Esophagus muscularis mucosa (tissue), 4 donors: ENCODE data around the gene UGT1A7. TPM values are rescaled to one million over a fixed set of nuclear protein-coding genes. Genes with fewer than 3 reads are reported as not detected.
"Not testable (repeated sequence)": the region's sequence is repeated elsewhere in the genome, so short reads cannot be mapped to it uniquely, and the experiment has no call there.

ENCODE experiments used
- DNase-seq: peaks from one replicate; pipeline ENCODE4 v3.0.0-alpha.2; 2017; ENCODE audit errors: extremely low spot score
- H3K27ac ChIP-seq, 4 donors: fragments of 200-600 bp; sonication (generic); replicated peaks in 1 of 4; 1 replicate in 3 of 4; 2 replicates in 1 of 4; pipeline ENCODE4 v1.5.1; 2016 to 2019; ENCODE audit warnings: mild to moderate bottlenecking in 1 of 4
- H3K27me3 ChIP-seq, 4 donors: fragments of 200-600 bp; sonication (generic); one replicate each; pipeline versions ENCODE4 v1.5.1 to v1.6.0; 2016 to 2019
- H3K36me3 ChIP-seq, 4 donors: fragments of 200-600 bp; sonication (generic); one replicate each; pipeline ENCODE4 v1.5.1; 2016 to 2019
- H3K4me1 ChIP-seq, 4 donors: fragments of 200-600 bp; sonication (generic); one replicate each; pipeline ENCODE4 v1.5.1; 2016 to 2019
- H3K4me3 ChIP-seq, 4 donors: fragments of 200-600 bp; sonication (generic); 1 replicate in 2 of 4; 2 replicates in 2 of 4; pipeline ENCODE4 v1.5.1; 2016 to 2019; ENCODE audit warnings: mild to moderate bottlenecking in 4 of 4, moderate library complexity in 1 of 4
- H3K9me3 ChIP-seq, 4 donors: fragments of 200-600 bp; sonication (generic); 1 replicate in 3 of 4; 2 replicates in 1 of 4; pipeline ENCODE4 v1.5.1; 2016 to 2019
- CTCF ChIP-seq, 3 experiments: fragments of 200-600 bp in 2 of 3; fragments of 450-650 bp in 1 of 3; sonication (generic) in 2 of 3; IDR thresholded peaks; one replicate each; pipeline ENCODE4 v1.5.1; 2017 to 2019; ENCODE audit warnings: antibody characterized with exemption in 3 of 3, mild to moderate bottlenecking in 2 of 3, moderate library complexity in 1 of 3
- EP300 ChIP-seq: sonication (generic); formaldehyde crosslinking; IDR thresholded peaks from one replicate; pipeline ENCODE4 v1.6.1; 2017; ENCODE audit warnings: antibody characterized with exemption
- POLR2A ChIP-seq: fragments of 450-650 bp; IDR thresholded peaks from one replicate; pipeline ENCODE4 v1.6.1; 2017; ENCODE audit warnings: antibody characterized with exemption, moderate library complexity, mild to moderate bottlenecking, low read depth
- POLR2AphosphoS5 ChIP-seq, 2 donors: sonication (generic); formaldehyde crosslinking; IDR thresholded peaks; one replicate each; pipeline ENCODE4 v1.6.1; 2017; ENCODE audit warnings: antibody characterized with exemption in 2 of 2
- WGBS: methylation state at CpG from one replicate; pipeline ENCODE4 v1.1.5; 2018; 5-methylcytosine and 5-hydroxymethylcytosine counted together
- intact Hi-C: fragments of 100-400 bp; cut with DNase I; formaldehyde crosslinking; loops from one replicate; pipeline ENCODE4 v1.15.1; 2023
- total RNA-seq, 4 donors: library from RNA; depleted of rRNA; stranded (reverse); fragments of >200 nt; gene quantifications; one replicate each; pipeline versions ENCODE4 v1.1.0 to v1.2.1, GENCODE V29; 2016

Gene UGT1A7
- total RNA-seq, 4 donors from 2014 or later = 0.42 TPM; not detected in 3

- H3K4me3 ChIP-seq = no peak overlapping the region
- intact Hi-C loops = no loop called here
- no peak for DNase-seq
- no peak for TF ChIP-seq POLR2A
- H3K27ac ChIP-seq = no peak overlapping the region
- H3K4me1 ChIP-seq = no peaks in the 10 kb centered on the region
- no peaks in the 10 kb centered on the region for H3K9me3 ChIP-seq
- 86% methylated on average over 8 of the region's 8 CpGs for WGBS
- H3K27me3 ChIP-seq = no peaks in the 10 kb centered on the region
- H3K36me3 ChIP-seq = no peaks in the 10 kb centered on the region
Measured at GRCh38 chr2:233699424-233700027, 17.8 kb downstream of the UGT1A7 start.

GRCh38 chr2:233700028-233700635 is 18.4 kb downstream of the UGT1A7 start:
- no peak for DNase-seq
- no peaks in the 10 kb centered on the region for H3K36me3 ChIP-seq
- H3K4me1 ChIP-seq = no peaks in the 10 kb centered on the region
- no peak overlapping the region for H3K4me3 ChIP-seq
- no peak overlapping the region for H3K27ac ChIP-seq
- TF ChIP-seq CTCF (IDR thresholded peaks at IDR 0.05) = no peak
- no peak for TF ChIP-seq POLR2AphosphoS5 (IDR thresholded peaks at IDR 0.05)
- no peak for TF ChIP-seq POLR2A
- TF ChIP-seq EP300 = no peak
- intact Hi-C loops = no loop called here
- no peaks in the 10 kb centered on the region for H3K9me3 ChIP-seq
- no peaks in the 10 kb centered on the region for H3K27me3 ChIP-seq
- 54% methylated on average over 1 of the region's 1 CpG for WGBS

DNA sequence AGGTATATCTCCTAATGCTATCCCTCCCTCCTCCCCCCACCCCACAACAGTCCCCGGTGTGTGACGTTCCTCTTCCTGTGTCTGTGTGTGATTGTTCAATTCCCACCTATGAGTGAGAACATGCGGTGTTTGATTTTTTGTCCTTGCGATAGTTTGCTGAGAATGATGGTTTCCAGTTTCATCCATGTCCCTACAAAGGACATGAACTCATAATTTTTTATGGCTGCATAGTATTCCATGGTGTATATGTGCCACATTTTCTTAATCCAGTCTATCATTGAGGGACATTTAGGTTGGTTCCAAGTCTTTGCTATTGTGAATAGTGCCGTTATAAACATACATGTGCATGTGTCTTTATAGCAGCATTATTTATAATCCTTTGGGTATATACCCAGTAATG is 19.1 kb downstream of the UGT1A7 start:
- H3K9me3 ChIP-seq, intact Hi-C loops, H3K4me1 ChIP-seq, H3K36me3 ChIP-seq, H3K27ac ChIP-seq, DNase-seq, H3K27me3 ChIP-seq, H3K4me3 ChIP-seq: not testable (repeated sequence)
- WGBS = 89% methylated on average over 5 of the region's 5 CpGs

GRCh38 chr2:233702238-233702637 is 20.5 kb downstream of the UGT1A7 start:
- Histone ChIP-seq H3K9me3 (no peaks in the 10 kb centered on the region), H3K27me3 (peaks cover 0 to 5% (median 0%) of the 10 kb centered on the region in 4 donors), H3K27ac (no peak overlapping the region), H3K36me3 (no peaks in the 10 kb centered on the region), H3K4me3 (no peak overlapping the region), H3K4me1 (no peaks in the 10 kb centered on the region)
- no peak for DNase-seq
- TF ChIP-seq POLR2AphosphoS5 (IDR thresholded peaks at IDR 0.05) = no peak
- TF ChIP-seq CTCF (IDR thresholded peaks at IDR 0.05) = no peak
- no peak for TF ChIP-seq EP300
- TF ChIP-seq POLR2A = no peak
- WGBS = 53% methylated on average over 3 of the region's 3 CpGs
- intact Hi-C loops = no loop called here

DNA sequence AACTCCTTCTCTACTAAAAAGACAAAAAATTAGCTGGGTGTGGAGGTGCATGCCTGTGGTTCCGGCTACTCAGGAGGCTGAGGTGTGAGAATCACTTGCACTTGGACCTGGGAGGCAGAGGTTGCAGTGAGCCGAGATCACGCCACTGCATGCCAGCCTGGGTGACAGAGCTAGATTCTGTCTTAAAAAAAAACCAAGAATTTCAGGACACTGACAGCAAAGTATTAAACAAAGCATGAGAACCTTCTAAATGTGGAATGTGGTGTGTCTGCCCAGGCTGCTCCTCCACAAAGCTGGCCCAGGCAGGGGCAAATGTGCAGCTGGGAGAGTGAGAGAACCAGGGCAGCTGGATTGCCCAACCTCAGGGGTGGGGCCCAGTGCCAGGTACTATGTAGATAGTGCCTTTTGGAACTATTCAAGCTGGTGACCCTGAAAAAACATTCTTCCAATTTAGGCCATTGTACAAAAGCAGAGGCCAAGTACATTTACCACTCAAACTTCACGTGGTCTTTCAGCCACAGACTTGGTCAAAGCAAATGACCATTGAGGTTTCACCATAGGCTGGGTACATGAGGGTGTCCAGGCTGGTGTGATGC is 24.3 kb downstream of the UGT1A7 start:
- WGBS = 60% methylated on average over 4 of the region's 4 CpGs
- H3K4me1 ChIP-seq = no peaks in the 10 kb centered on the region
- no peaks in the 10 kb centered on the region for H3K9me3 ChIP-seq
- peaks cover 0 to 6% (median 0%) of the 10 kb centered on the region in 4 donors for H3K27me3 ChIP-seq
- H3K4me3 ChIP-seq = no peak overlapping the region
- H3K27ac ChIP-seq = no peak overlapping the region
- DNase-seq = no peak
- intact Hi-C loops = no loop called here
- TF ChIP-seq CTCF (IDR thresholded peaks at IDR 0.05) (no peak), EP300 (no peak), POLR2A (no peak), POLR2AphosphoS5 (IDR thresholded peaks at IDR 0.05) (no peak)
- no peaks in the 10 kb centered on the region for H3K36me3 ChIP-seq
